SK-N-DZ (cell line): ENCODE results near the gene RIC1.
"Not testable (repeated sequence)": the region's sequence is repeated elsewhere in the genome, so short reads cannot be mapped to it uniquely, and the experiment has no call there.

Experiments used
- DNase-seq: peaks from one replicate; pipeline ENCODE4 v3.0.0-alpha.2; 2015; ENCODE audit warnings: low spot score

RIC1 gene

DNA sequence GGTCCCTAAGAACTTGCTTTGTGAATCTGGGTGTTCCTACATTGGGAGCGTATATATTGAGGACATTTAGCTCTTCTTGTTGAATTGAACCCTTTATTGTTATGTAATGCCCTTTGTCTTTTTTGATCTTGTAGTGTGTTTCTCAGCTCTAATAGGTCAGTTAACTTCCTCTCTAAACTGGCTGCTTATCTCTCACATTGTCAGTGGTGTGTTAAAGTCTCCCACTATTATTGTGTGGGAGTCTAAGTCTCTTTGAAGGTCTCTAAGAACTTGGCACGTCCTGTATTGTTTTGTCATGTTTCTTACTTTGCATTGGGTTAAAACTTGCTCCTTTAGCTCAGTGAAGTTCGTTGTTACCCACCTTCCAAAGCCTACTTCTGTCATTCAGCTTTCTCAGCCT, 36.2 kb downstream of the RIC1 start:
- DNase-seq = no peak

GRCh38 chr9:5667391-5667790, 38.5 kb downstream of the RIC1 start:
- DNase-seq = no peak

DNA sequence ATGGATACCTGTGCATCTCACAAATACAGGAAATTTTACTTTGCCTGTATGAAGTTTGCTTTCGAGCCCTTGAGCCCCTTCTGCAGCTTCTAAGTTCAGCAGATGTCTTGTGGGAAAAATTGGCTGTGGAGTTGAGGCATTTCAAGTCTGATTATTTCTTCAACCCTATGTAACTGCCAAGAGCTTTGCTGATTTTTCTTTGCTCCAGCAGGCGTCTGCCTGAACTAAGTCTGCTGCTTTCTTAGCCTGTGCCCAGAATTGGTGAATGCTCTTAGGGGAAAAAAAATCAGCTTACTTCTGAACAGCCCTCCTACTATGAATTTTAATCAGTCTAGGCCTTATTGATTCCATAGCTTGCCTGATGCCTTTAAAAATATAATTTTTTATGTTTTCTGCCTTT, 41.2 kb downstream of the RIC1 start:
- no peak for DNase-seq

DNA sequence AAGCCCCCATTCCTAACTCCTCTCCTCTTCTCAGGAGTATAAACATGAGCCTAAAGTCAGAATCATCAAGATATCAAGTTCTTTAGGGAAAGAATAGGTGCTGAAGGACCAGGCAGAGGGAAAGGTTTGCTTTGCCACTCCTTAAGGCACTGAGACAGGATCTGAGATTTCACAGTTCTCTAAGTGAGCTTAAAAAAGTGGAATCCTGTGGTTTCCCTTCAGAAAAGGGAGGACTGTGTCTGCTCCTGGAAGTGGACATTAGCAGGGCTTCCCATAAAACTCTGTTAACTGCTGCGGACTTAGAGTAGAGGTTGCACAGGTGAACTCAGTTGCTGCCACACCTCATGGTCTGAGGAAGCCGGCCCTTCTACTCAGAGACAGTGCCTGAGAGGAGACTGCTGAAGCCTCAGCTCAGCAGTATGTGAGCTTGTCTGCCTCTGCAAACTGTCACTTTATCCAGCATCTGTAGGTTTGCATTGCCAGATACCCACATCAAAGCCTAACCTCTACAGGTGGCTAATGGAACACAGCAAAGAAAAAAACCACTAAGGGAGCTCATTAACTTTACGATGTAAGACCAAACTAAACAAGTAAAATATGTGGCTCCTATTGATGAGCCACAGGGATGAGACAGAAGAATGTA, 42.9 kb downstream of the RIC1 start:
- DNase-seq = peak; percentile 3

DNA sequence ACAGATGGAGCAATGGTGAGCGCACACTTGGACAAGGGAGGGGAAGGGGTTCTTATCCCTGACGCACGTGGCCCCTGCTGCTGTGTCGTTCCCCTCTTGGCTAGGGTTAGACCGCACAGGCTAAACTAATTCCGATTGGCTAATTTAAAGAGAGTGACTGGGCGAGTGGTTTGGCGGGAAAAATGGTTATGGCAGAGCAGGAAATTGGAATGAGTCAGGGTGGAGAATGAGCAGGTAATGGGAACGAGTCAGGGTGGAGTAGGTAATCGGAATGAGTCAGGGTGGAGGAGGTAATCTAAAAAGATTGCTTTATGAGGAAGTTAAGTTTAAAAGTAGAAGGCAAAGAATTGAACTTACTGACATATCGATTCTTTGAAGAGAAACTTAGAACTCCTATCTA, 46.1 kb downstream of the RIC1 start:
- DNase-seq = not testable (repeated sequence)

GRCh38 chr9:5683591-5683990, 54.7 kb downstream of the RIC1 start:
- DNase-seq = not testable (repeated sequence)

- no peak for DNase-seq
Observed at GRCh38 chr9:5684101-5684500, 55.2 kb downstream of the RIC1 start.

GRCh38 chr9:5688109-5688508, 59.2 kb downstream of the RIC1 start:
- peak; percentile 2 for DNase-seq

GRCh38 chr9:5690278-5690677, 61.4 kb downstream of the RIC1 start:
- DNase-seq = no peak

DNA sequence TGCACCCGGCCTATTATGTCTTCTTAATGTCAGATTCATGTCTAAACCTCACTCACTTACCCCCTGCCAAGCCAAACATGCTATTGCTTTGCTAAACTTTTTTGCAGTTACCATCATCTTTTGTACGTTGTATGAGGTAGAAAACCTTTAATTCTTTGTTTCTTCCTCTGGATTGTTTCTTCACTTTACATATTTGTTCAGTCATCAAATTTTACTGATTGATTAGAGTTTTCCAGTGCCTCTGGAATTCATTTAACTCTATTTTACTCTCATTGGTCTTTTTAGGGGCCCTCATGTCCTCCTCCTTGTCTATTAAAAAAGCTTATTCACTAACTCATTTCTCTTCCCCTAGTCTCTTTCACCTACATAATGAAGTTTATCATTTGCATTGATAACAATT, 67.0 kb downstream of the RIC1 start:
- no peak for DNase-seq

DNA sequence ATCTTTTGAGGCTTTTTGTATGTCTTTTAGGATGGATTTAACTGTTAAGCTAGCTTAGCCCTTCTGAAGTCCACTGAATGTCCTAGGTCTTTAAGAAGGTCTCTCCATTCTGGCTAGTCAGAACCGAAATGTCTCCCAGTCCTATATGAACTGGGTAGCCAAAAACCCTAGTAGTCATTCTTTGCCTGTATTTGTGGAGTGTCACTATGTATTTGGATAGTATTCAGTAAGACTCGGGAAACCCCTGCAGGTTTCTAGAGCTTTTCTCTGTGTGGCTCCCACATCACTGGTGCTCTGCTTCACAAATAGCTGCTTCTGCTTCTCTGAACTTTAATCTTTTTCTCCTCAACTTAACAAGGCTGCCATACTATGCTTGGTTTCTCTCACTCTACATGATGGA, 68.0 kb downstream of the RIC1 start:
- no peak for DNase-seq

DNA sequence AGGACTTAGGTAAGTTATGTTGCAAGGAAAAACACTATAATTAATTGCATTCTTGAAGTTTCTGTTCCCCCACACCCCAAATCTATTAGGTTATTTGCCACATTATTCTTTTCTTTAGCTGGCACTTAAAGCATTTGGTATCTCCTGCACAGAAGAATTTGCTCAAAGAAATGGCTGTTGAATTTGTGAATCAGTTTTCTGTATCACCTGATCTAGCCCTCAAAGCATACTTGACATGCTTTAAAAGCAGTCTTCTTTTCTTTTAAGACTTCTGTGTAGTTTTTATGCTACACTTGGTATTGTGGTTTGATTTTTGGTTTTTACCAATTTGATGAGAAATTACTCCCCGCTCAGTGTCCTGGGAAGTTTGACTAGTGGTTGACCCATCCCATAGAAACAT, 69.1 kb downstream of the RIC1 start:
- DNase-seq = no peak

GRCh38 chr9:5698810-5699556, 70.1 kb downstream of the RIC1 start:
- no peak for DNase-seq

- DNase-seq = no peak
Observed at GRCh38 chr9:5708414-5708813, 79.5 kb downstream of the RIC1 start.

DNA sequence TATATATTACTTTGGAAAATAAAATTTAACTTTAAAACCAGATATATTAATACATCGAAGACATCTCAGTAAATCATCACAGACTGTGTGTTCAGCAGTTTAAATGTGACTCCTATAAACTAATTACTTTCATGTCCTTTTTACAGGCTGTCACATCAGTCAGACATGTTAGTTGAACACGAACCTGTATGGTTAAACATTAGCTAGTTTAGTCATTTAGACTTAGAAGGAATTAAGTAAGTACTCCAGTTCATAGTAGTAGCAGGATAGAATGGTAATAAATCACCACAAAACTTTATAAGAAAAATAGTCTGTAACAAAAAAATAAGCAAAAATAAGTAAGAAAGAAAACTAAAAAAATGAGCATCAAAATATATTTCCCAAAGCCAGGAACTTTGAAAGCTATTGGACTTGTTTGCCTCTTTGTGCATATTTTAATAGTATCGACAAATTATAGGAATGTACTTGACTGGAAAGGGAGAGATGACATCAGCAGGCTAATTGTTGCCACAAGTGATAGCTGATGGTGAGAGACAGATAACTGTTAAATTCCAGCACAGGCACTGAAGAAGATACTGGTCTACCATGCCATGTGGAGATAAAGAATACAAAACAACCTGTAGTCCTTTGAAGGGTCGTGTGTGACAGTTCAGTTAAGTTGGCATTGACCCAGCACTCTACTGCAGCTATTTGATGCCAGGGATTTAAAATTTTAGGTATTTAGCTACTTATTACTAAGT, 83.9 kb downstream of the RIC1 start:
- DNase-seq = no peak

DNA sequence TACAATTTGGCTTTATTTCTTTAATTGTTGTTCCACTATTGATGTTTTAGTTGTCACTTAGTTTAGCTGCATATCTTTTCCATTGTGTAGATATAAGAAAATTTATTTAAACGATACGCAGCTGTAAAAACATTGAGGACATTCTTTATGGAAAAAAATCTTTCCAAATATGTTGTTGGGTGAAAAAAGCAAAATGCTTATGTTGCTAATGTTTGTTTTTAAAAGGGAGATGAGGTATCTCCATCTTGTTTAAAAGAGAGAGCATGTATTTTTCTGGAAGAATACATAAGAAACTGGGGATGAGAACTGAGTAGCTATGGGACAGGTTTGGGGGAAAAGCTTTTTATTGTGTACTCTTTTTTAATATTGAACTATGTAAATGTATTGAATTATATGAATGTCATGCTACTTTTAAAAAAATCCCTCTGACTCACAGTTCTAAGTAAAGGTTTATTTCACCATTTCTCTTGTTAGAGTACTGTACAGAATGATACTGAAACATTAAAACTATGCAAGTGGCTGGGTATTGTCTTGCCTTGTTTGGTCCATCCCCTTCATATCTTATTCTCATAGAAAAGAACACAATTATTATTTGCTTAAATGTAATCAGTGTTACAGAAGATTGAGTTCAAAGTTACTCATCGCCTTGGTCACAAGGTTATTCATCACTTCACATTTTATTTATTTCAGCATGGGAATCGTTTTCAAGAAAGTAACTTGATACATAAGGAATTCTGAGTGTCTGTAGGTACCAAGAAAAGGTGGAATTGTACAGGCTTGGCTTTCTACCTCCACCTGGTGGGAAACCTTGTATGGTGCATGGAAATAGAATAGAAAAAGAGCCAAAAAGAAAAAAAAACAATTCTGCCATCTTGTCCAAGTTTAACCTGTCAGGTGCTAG, 85.8 kb downstream of the RIC1 start:
- DNase-seq = no peak

DNA sequence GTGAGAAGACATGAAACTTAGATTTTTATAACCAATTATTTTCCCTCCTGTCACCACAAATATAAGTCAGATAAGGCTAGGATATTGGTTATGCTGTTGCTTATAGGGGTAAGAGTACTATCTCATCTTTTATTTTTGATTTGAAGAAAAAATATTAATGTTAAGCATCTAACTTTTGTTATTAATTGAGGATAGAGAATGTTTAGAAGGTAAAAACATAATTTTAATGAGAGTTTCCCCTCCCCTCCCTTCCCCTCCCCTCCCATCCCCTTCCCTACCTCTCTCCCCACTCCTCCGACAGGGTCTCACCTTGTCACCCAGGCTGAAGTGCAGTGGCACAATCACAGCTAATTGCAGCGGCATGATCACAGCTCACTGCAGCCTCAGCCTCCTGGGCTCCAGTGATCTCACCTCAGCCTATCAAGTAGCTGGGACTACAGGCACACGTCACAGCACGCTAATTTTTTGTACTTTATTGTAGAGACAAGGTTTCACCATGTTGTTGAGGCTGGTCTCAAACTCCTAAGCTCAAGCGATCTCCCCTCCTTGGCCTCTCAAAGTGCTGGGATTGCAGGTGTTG, 86.7 kb downstream of the RIC1 start:
- DNase-seq = no peak

DNA sequence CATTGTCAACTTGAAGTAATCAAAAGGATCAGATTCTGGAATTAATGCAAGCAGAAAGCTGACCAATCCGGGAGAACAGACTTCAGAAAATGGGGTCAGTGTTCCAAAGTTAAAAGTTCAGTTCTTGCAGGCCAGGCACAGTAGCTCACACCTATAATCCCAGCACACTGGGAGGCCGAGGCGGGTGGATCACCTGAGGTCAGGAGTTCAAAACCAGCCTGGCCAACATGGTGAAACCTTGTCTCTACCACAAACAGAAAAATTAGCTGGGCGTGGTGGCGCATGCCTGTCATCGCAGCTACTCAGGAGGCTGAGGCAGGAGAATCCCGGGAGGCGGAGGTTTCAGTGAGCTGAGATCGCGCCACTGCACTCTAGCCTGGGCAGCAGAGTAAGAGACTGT, 88.5 kb downstream of the RIC1 start:
- DNase-seq = not testable (repeated sequence)

- no peak for DNase-seq
Observed at GRCh38 chr9:5718296-5719032, 89.6 kb downstream of the RIC1 start.

- DNase-seq = no peak
Observed at GRCh38 chr9:5719100-5719926, 90.4 kb downstream of the RIC1 start.
